OCI-LY3 (cell line): Measurements from ENCODE around the gene CNTNAP2.

Source experiments
- CTCF ChIP-seq: fragments of 200-600, 300-600 bp; sonication (generic); IDR thresholded peaks from 2 replicates; pipeline ENCODE4 v1.5.1; 2014; ENCODE audit warnings: antibody characterized with exemption, low read length, low read depth
- EZH2phosphoT487 ChIP-seq: fragments of 200-600 bp; shearing (Covaris generic); IDR thresholded peaks from 2 replicates; pipeline ENCODE4 v1.6.1; 2018; ENCODE audit warnings: antibody characterized with exemption, mixed run types, low read depth

- TF ChIP-seq CTCF (no peak), EZH2phosphoT487 (no peak)
Observed at GRCh38 chr7:147497246-147497645, 1380.6 kb downstream of the CNTNAP2 start.
